CD14-positive monocyte (primary cell): Measurements from ENCODE around the gene SPON1. TPM values are rescaled to one million over a fixed set of nuclear protein-coding genes. Genes with fewer than 3 reads are reported as not detected.

Source experiments
- DNase-seq, 3 donors: peaks; one replicate each; pipeline ENCODE4 v3.0.0-alpha.2; 2011 to 2022
- H2AFZ ChIP-seq: 2 replicates; pipeline ENCODE4 v1.6.0; 2012; ENCODE audit warnings: mild to moderate bottlenecking, low read depth, low read length, inconsistent platforms; ENCODE audit not compliant: insufficient read depth, poor library complexity, severe bottlenecking
- H3K27ac ChIP-seq, 2 donors: 1 replicate in 1 of 2; 2 replicates in 1 of 2; pipeline ENCODE4 v1.5.1; 2012 to 2013; ENCODE audit warnings: low read length in 2 of 2, control low read depth in 1 of 2, inconsistent platforms in 1 of 2, low read depth in 1 of 2, mild to moderate bottlenecking in 1 of 2
- H3K27me3 ChIP-seq, 2 donors: one replicate each; pipeline versions ENCODE4 v1.6.0 to v1.6.1; 2011 to 2013; ENCODE audit warnings: low read length in 2 of 2; ENCODE audit not compliant: control insufficient read depth in 2 of 2, insufficient read depth in 2 of 2
- H3K36me3 ChIP-seq, 2 donors: replicated peaks in 1 of 2; 1 replicate in 1 of 2; 2 replicates in 1 of 2; pipeline versions ENCODE4 v1.5.1 to v1.6.1; 2012 to 2013; ENCODE audit warnings: low read length in 2 of 2, control low read depth in 1 of 2, inconsistent platforms in 1 of 2, mild to moderate bottlenecking in 1 of 2; ENCODE audit not compliant: insufficient read depth in 2 of 2, control insufficient read depth in 1 of 2
- H3K4me1 ChIP-seq, 2 donors: 1 replicate in 1 of 2; 2 replicates in 1 of 2; pipeline versions ENCODE4 v1.5.1 to v1.6.1; 2012 to 2013; ENCODE audit warnings: low read length in 2 of 2, control low read depth in 1 of 2, inconsistent platforms in 1 of 2, mild to moderate bottlenecking in 1 of 2, moderate library complexity in 1 of 2; ENCODE audit not compliant: insufficient read depth in 2 of 2, control insufficient read depth in 1 of 2
- H3K4me2 ChIP-seq: replicated peaks from 2 replicates; pipeline ENCODE3; 2012; ENCODE audit warnings: low read length, moderate library complexity, mild to moderate bottlenecking; ENCODE audit not compliant: poor library complexity, severe bottlenecking; ENCODE audit errors: extremely low read depth
- H3K4me3 ChIP-seq, 3 experiments: fragments of 200-600 bp in 1 of 3; sonication (generic) in 1 of 3; replicated peaks in 1 of 3; 1 replicate in 2 of 3; 2 replicates in 1 of 3; pipeline ENCODE4 v1.5.1; 2011 to 2013; ENCODE audit warnings: low read length in 3 of 3, mild to moderate bottlenecking in 3 of 3, control low read depth in 2 of 3, low read depth in 2 of 3, inconsistent platforms in 1 of 3, moderate library complexity in 1 of 3
- H3K79me2 ChIP-seq: 2 replicates; pipeline ENCODE4 v1.6.0; 2012; ENCODE audit warnings: mild to moderate bottlenecking, control low read depth, inconsistent platforms, low read length, moderate library complexity; ENCODE audit not compliant: insufficient read depth
- H3K9ac ChIP-seq: 2 replicates; pipeline ENCODE4 v1.6.0; 2017; ENCODE audit warnings: low read length, mild to moderate bottlenecking; ENCODE audit not compliant: insufficient read depth, poor library complexity, severe bottlenecking
- H3K9me3 ChIP-seq, 2 donors: replicated peaks in 1 of 2; 1 replicate in 1 of 2; 2 replicates in 1 of 2; pipeline versions ENCODE4 v1.5.1 to v1.6.1; 2012 to 2013; ENCODE audit warnings: low read length in 2 of 2, control low read depth in 1 of 2; ENCODE audit not compliant: control insufficient read depth in 1 of 2, insufficient read depth in 1 of 2
- H4K20me1 ChIP-seq: 2 replicates; pipeline ENCODE4 v1.6.0; 2012; ENCODE audit warnings: mild to moderate bottlenecking, low read length, control low read depth, moderate library complexity; ENCODE audit not compliant: insufficient read depth
- H3K27ac Mint-ChIP-seq, 7 donors: one replicate each; pipeline ENCODE4 v1.8.0; 2020; ENCODE audit warnings: mild to moderate bottlenecking in 7 of 7, mixed read lengths in 7 of 7, moderate library complexity in 6 of 7, inconsistent platforms in 2 of 7
- H3K27me3 Mint-ChIP-seq, 3 donors: one replicate each; pipeline ENCODE4 v1.8.0; 2021 to 2022; ENCODE audit warnings: low read depth in 3 of 3, mild to moderate bottlenecking in 3 of 3, mixed read lengths in 3 of 3, moderate library complexity in 3 of 3, inconsistent platforms in 1 of 3
- H3K36me3 Mint-ChIP-seq, 2 donors: one replicate each; pipeline ENCODE4 v1.8.0; 2020; ENCODE audit warnings: mixed read lengths in 2 of 2, inconsistent platforms in 1 of 2, mild to moderate bottlenecking in 1 of 2
- H3K4me1 Mint-ChIP-seq: one replicate; pipeline ENCODE4 v1.8.0; 2020; ENCODE audit warnings: mild to moderate bottlenecking, mixed read lengths
- H3K4me3 Mint-ChIP-seq, 2 donors: one replicate each; pipeline ENCODE4 v1.8.0; 2020; ENCODE audit warnings: mild to moderate bottlenecking in 2 of 2, mixed read lengths in 2 of 2, moderate library complexity in 1 of 2
- H3K9me3 Mint-ChIP-seq, 7 donors: one replicate each; pipeline ENCODE4 v1.8.0; 2020 to 2022; ENCODE audit warnings: mixed read lengths in 7 of 7, mild to moderate bottlenecking in 6 of 7, moderate library complexity in 6 of 7, inconsistent platforms in 2 of 7
- WGBS: methylation state at CpG from one replicate; pipeline ENCODE4 v1.1.5; 2013; ENCODE audit warnings: missing lambda C conversion rate; ENCODE audit not compliant: insufficient coverage; 5-methylcytosine and 5-hydroxymethylcytosine counted together
- intact Hi-C, 2 donors: fragments of 100-400 bp; cut with micrococcal nuclease; formaldehyde crosslinking; loops; one replicate each; pipeline versions ENCODE4 v1.15.0 to v1.15.1; 2023
- polyA plus RNA-seq, 3 donors: library from polyadenylated mRNA; depleted of rRNA in 1 of 3; unstranded in 2 of 3; stranded (reverse) in 1 of 3; fragments of 300-500 nt in 2 of 3; fragments of >200 nt in 1 of 3; fragmentation: Illumina TruSeq in 2 of 3; gene quantifications; 1 replicate in 2 of 3; 2 replicates in 1 of 3; pipeline ENCODE4 v1.2.3, GENCODE V29; 2012 to 2021
- TF ChIP-seq, protein P1 (sequence below): fragments of 200-600 bp; IDR thresholded peaks from one replicate; pipeline ENCODE4 v1.8.0; 2022; ENCODE audit warnings: antibody characterized with exemption, mild to moderate bottlenecking

The SPON1 gene
- polyA plus RNA-seq, 3 donors = not detected

DNA sequence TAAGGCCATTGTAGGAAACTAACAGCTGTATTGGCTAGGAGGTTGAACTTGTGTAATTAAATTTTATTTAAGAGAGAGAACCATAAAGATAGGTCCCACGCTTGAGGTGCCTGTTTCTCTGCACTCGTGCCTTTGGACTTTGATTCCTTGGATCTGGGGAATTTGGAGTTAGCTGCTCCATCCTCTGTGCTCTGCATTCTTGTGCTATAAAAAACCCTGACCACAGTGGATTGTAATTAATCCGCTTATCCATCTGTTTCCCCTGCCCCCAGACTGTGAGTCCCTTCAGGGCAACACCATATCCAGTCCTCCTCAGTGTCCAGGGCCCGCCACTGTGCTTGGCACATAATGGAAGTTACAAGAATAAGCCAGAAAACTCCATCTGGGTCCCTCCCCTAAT lies 169.8 kb downstream of the SPON1 start:
- H3K79me2 ChIP-seq = no peaks in the 10 kb centered on the region
- no peaks in the 10 kb centered on the region for H3K36me3 ChIP-seq
- peaks cover 0 to 4% of the 10 kb centered on the region in 2 donors for H3K9me3 ChIP-seq
- intact Hi-C loops = no loop called here
- no peaks in the 10 kb centered on the region for H4K20me1 ChIP-seq
- Mint-ChIP-seq H3K9me3 (peaks cover 0 to 12% (median 4%) of the 10 kb centered on the region in 7 donors), H3K4me3 (no peak overlapping the region), H3K36me3 (no peaks in the 10 kb centered on the region), H3K27ac (no peak overlapping the region), H3K4me1 (no peaks in the 10 kb centered on the region), H3K27me3 (peaks cover 0 to 4% (median 0%) of the 10 kb centered on the region in 3 donors)
- no peak for DNase-seq
- no peaks in the 10 kb centered on the region for H3K4me1 ChIP-seq
- TF ChIP-seq, protein P1, sequence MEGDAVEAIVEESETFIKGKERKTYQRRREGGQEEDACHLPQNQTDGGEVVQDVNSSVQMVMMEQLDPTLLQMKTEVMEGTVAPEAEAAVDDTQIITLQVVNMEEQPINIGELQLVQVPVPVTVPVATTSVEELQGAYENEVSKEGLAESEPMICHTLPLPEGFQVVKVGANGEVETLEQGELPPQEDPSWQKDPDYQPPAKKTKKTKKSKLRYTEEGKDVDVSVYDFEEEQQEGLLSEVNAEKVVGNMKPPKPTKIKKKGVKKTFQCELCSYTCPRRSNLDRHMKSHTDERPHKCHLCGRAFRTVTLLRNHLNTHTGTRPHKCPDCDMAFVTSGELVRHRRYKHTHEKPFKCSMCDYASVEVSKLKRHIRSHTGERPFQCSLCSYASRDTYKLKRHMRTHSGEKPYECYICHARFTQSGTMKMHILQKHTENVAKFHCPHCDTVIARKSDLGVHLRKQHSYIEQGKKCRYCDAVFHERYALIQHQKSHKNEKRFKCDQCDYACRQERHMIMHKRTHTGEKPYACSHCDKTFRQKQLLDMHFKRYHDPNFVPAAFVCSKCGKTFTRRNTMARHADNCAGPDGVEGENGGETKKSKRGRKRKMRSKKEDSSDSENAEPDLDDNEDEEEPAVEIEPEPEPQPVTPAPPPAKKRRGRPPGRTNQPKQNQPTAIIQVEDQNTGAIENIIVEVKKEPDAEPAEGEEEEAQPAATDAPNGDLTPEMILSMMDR = no peak
- H3K4me3 ChIP-seq = no peak overlapping the region
- WGBS = 100% methylated on average over 3 of the region's 4 CpGs
- no peak overlapping the region for H2AFZ ChIP-seq
- no peak overlapping the region for H3K4me2 ChIP-seq
- H3K27ac ChIP-seq = no peak overlapping the region
- H3K27me3 ChIP-seq = no peaks in the 10 kb centered on the region
- H3K9ac ChIP-seq = no peak overlapping the region

DNA sequence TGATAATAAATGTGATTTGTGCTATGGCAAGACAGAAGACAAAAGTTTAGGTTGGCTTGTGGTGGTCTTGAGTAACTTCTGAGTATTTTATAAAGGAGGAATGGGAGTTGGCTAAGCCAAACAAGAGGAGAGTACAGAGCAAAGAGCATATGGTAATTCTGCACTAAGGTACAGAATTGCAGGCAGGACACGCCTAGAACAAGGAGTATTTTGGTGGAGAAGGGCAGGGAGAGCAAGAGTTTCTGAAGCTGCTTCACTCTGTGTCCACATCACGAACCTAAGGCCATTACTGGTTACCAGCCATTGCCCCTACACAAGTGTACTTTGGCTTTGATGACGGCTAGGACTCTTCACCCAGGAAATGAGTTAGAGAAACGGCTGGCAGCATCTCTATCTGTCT lies 170.9 kb downstream of the SPON1 start:
- Histone ChIP-seq H3K4me1 (no peaks in the 10 kb centered on the region), H2AFZ (no peak overlapping the region), H3K36me3 (no peaks in the 10 kb centered on the region), H3K27ac (no peak overlapping the region), H3K4me3 (no peak overlapping the region), H3K4me2 (no peak overlapping the region), H3K79me2 (no peaks in the 10 kb centered on the region), H3K27me3 (no peaks in the 10 kb centered on the region), H4K20me1 (no peaks in the 10 kb centered on the region), H3K9me3 (peaks cover 0 to 4% of the 10 kb centered on the region in 2 donors), H3K9ac (no peak overlapping the region)
- Mint-ChIP-seq H3K9me3 (peaks cover 0 to 7% (median 2%) of the 10 kb centered on the region in 7 donors), H3K27me3 (peaks cover 0 to 4% (median 0%) of the 10 kb centered on the region in 3 donors), H3K4me3 (no peak overlapping the region), H3K36me3 (no peaks in the 10 kb centered on the region), H3K27ac (no peak overlapping the region), H3K4me1 (no peaks in the 10 kb centered on the region)
- WGBS = 100% methylated on average over 1 of the region's 4 CpGs
- intact Hi-C loops = no loop called here
- TF ChIP-seq, protein P1 = no peak
- no peak for DNase-seq
